Right cardiac atrium (tissue), 5 donors: ENCODE measurements around the gene RAB11FIP5. TPM values are rescaled to one million over a fixed set of nuclear protein-coding genes. Genes with fewer than 3 reads are reported as not detected.
A peak's percentile ranks its signal among the peaks of the same experiment; 100 is the strongest.

Experiments
- ATAC-seq, 2 donors: fragments of 200-7000 bp; cut with Tn5 transposase; one replicate each; pipeline versions ENCODE4 v1.8.0 to v1.9.1; 2020; ENCODE audit warnings: moderate library complexity in 2 of 2, mild to moderate bottlenecking in 1 of 2
- DNase-seq, 3 donors: peaks; one replicate each; pipeline ENCODE4 v3.0.0-alpha.2; 2020
- H3K27ac ChIP-seq: one replicate; pipeline ENCODE4 v1.5.1; 2013; ENCODE audit warnings: mild to moderate bottlenecking, low read length, control low read depth, moderate library complexity
- H3K27me3 ChIP-seq: one replicate; pipeline ENCODE4 v1.6.1; 2013; ENCODE audit not compliant: control insufficient read depth, insufficient read depth
- H3K4me1 ChIP-seq: one replicate; pipeline ENCODE4 v1.6.1; 2013; ENCODE audit warnings: low read length; ENCODE audit not compliant: control insufficient read depth, insufficient read depth
- H3K4me3 ChIP-seq: one replicate; pipeline ENCODE4 v1.5.1; 2013; ENCODE audit warnings: low read length, control low read depth
- H3K9me3 ChIP-seq: one replicate; pipeline ENCODE4 v1.6.1; 2013; ENCODE audit warnings: low read length; ENCODE audit not compliant: control insufficient read depth
- WGBS: extraction: QIAGEN DNeasy Blood & Tissue Kit; methylation state at CpG from one replicate; pipeline ENCODE4 v1.1.7; 2013; 5-methylcytosine and 5-hydroxymethylcytosine counted together
- intact Hi-C, 4 donors: fragments of 100-400 bp; cut with DNase I; formaldehyde crosslinking; loops; one replicate each; pipeline versions ENCODE4 v1.11.0 to v1.14.0; 2022 to 2023
- polyA plus RNA-seq: library from polyadenylated mRNA; stranded (reverse); fragments of 200-250 nt; gene quantifications from one replicate; pipeline ENCODE4 v1.2.3, GENCODE V29; 2013
- total RNA-seq, 4 donors: library from RNA; stranded (reverse); fragmentation: NEBNext Ultra II Directional; extraction: Animal tissue kit (Norgen Biotek cat#: 25700); gene quantifications; one replicate each; pipeline ENCODE4 v1.2.1, GENCODE V29; 2021
- donor health status: healthy with polysubstance abuse.
- donor health status: DM: no; HTN: yes; CAD: no.
- donor health status: DM: no; HTN: no; CAD: no.
- donor health status: DM: no; HTN: yes; CAD: no; lungs with severe emphysema.
- donor health status: DM: yes; HTN: yes; CAD: no.

RAB11FIP5 gene
- total and polyA plus RNA-seq, 5 donors = 17.2 to 27.3 (median 25.2) TPM

DNA sequence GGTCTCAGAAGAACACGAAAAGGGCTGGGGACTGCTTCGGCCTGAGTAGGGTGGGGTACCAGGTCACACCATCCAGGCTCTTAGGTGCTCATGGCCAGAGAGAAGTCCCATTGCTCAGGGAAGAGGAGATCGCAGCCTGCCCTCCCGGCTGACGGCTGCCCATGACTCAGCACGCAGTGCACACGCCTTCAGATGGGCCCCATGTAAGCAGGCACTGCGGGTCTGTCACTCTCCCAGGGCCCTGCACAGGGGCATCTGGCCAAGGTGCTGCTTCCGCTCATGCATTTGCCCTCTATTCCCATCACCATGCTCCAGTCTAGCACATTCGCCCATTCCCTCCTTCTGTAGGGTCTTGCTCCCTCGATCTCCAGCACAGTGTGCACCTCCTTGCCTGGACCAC lies 76.0 kb downstream of the RAB11FIP5 start:
- H3K9me3 ChIP-seq = no peaks in the 10 kb centered on the region
- no peak for ATAC-seq
- intact Hi-C loops = no loop called here
- no peaks in the 10 kb centered on the region for H3K4me1 ChIP-seq
- DNase-seq = no peak
- H3K4me3 ChIP-seq = no peak overlapping the region
- H3K27me3 ChIP-seq = no peaks in the 10 kb centered on the region
- WGBS = 92% methylated on average over 11 of the region's 11 CpGs
- no peak overlapping the region for H3K27ac ChIP-seq

GRCh38 chr2:73035899-73036711 lies 76.6 kb downstream of the RAB11FIP5 start:
- 84% methylated on average over 6 of the region's 6 CpGs for WGBS
- Histone ChIP-seq H3K4me1 (no peaks in the 10 kb centered on the region), H3K9me3 (no peaks in the 10 kb centered on the region), H3K27me3 (no peaks in the 10 kb centered on the region), H3K27ac (no peak overlapping the region), H3K4me3 (no peak overlapping the region)
- intact Hi-C loops = no loop called here
- DNase-seq (no peak), ATAC-seq (no peak)

DNA sequence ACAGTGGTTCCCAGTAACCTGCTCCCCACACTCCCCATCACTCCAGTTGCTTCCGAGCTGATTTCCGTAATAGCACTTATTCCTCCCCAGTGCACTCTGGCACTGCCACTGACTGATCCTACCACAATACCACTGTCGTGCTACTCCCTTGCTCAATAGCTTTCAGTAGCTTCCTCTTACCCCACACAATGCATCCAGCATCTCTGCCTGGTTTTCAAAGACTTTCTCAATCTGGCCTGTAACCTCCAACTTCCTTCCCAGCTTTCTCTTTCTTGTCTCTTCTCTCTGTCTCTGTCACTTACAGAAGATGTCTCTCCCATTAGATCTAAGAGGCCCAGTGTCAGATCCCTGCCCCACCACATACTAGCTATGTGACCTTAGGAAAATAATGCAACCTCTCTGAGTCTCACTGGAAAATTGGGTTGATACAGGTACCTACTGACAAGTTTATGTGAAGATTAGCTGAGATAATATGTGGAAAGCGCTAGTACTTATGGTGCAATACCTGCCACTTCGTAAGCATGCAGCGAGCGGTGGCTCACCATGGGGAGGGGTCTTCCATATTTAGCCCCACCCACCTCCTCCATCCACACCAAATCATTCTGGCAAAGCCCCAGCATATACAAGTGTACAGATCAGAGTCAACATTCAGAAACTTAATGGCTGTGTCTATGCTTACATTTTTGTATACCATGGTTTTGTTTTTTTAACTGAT lies 77.9 kb downstream of the RAB11FIP5 start:
- WGBS = 90% methylated on average over 7 of the region's 7 CpGs
- Histone ChIP-seq H3K27me3 (no peaks in the 10 kb centered on the region), H3K4me3 (no peak overlapping the region), H3K9me3 (no peaks in the 10 kb centered on the region), H3K4me1 (no peaks in the 10 kb centered on the region), H3K27ac (no peak overlapping the region)
- DNase-seq = no peak
- ATAC-seq = peak; percentile 13 to 61
- intact Hi-C loops = no loop called here

- intact Hi-C loops = no loop called here
- WGBS = 88% methylated on average over 5 of the region's 5 CpGs
- Histone ChIP-seq H3K27ac (no peak overlapping the region), H3K4me1 (no peaks in the 10 kb centered on the region), H3K9me3 (no peaks in the 10 kb centered on the region), H3K4me3 (no peak overlapping the region), H3K27me3 (no peaks in the 10 kb centered on the region)
- DNase-seq = no peak
- no peak for ATAC-seq
Observed at GRCh38 chr2:73033766-73034381, 78.9 kb downstream of the RAB11FIP5 start.

DNA sequence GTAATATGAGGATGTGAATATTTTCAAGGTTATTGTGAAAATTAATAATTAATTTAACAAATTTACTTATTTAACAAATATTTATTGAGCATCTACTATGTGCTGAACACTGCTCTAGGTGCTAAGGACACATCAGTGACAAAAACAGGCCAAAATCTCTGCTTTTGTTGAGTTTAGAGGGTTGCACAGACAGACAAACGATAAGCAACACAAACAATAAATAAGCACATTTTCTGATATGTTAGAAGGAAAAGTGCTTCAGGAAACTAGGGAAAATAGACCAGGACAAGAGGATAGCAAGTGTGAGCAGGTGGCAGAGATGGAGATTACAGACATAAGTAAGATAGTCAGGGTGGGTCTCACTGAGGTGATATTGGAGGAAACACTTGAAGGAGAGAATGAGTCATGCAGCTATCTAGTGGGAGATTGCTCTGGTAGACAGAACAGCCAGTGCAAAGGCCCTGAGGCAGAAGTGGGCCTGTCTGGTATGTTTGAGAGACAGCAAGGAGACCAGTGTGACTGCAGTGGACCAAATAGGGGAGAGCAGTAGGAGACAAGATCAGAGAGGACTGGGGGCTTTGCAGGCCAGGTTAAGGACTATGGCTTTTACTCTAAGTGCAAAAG lies 79.5 kb downstream of the RAB11FIP5 start:
- 90% methylated on average over 1 of the region's 1 CpG for WGBS
- Histone ChIP-seq H3K27ac (no peak overlapping the region), H3K4me1 (no peaks in the 10 kb centered on the region), H3K9me3 (no peaks in the 10 kb centered on the region), H3K4me3 (no peak overlapping the region), H3K27me3 (no peaks in the 10 kb centered on the region)
- intact Hi-C loops = no loop called here
- ATAC-seq = no peak
- no peak for DNase-seq

- no peak for DNase-seq
- intact Hi-C loops = no loop called here
- no peaks in the 10 kb centered on the region for H3K4me1 ChIP-seq
- WGBS = 93% methylated on average over 5 of the region's 5 CpGs
- H3K9me3 ChIP-seq = no peaks in the 10 kb centered on the region
- H3K4me3 ChIP-seq = no peak overlapping the region
- no peak overlapping the region for H3K27ac ChIP-seq
- no peaks in the 10 kb centered on the region for H3K27me3 ChIP-seq
- ATAC-seq = no peak
Observed at GRCh38 chr2:73032702-73033097, 80.0 kb downstream of the RAB11FIP5 start.

DNA sequence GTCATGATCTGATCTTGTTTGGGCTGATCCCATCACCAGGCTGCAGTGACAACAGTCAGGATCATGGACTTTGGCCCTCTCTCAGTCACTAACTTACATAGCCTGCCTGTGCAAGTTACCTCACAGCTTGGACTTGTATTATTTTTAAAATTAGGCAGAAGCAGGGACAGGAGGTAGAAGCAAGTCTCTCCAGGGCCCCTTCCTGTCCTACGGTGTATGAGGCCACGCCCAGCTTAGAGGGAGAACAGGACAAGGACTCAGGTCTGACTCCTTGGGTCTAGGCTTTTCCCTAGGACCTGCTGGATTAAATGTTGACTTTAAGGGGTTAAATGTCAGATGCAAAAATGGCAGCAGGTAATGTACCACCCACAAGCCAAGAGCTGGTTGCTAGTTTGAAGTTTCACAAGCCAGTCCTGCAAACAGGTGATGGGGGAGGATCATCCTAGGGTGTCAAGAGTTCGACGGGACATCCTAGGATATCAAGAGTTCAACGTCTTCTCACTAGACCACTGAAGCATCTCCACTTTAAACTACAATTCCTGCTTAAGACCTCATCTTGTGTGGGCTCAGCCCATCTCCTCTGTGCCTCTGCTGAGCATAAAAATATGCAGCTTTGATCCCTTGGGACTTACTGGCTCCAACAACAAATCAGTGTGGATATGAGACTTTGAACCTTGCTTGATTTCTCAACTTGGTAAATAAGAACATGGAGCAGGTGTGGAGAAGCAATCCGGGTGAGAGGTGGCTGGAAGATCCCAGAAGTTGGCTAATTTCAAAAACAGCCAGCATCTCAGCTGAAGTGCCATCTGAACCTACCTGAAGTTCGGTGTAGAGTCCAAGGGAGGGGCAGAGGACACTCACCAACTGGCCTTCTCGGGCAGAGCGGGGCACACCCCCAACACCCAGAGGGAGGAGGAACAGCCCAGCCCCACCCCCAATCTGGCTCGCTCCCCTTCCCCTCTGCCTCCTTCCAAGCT lies 80.7 kb downstream of the RAB11FIP5 start:
- H3K4me3 ChIP-seq = no peak overlapping the region
- ATAC-seq (no peak), DNase-seq (no peak)
- intact Hi-C loops = no loop called here
- 83% methylated on average over 10 of the region's 10 CpGs for WGBS
- no peak overlapping the region for H3K27ac ChIP-seq
- H3K9me3 ChIP-seq = no peaks in the 10 kb centered on the region
- H3K4me1 ChIP-seq = no peaks in the 10 kb centered on the region
- H3K27me3 ChIP-seq = no peaks in the 10 kb centered on the region

GRCh38 chr2:73031095-73031678 lies 81.6 kb downstream of the RAB11FIP5 start:
- WGBS = 92% methylated on average over 3 of the region's 3 CpGs
- ATAC-seq (no peak), DNase-seq (no peak)
- no peaks in the 10 kb centered on the region for H3K4me1 ChIP-seq
- no peaks in the 10 kb centered on the region for H3K27me3 ChIP-seq
- no peaks in the 10 kb centered on the region for H3K9me3 ChIP-seq
- intact Hi-C loops = no loop called here
- no peak overlapping the region for H3K4me3 ChIP-seq
- H3K27ac ChIP-seq = no peak overlapping the region

- H3K9me3 ChIP-seq = no peaks in the 10 kb centered on the region
- WGBS = 57% methylated on average over 10 of the region's 10 CpGs
- no peak overlapping the region for H3K27ac ChIP-seq
- H3K4me1 ChIP-seq = no peaks in the 10 kb centered on the region
- no peaks in the 10 kb centered on the region for H3K27me3 ChIP-seq
- ATAC-seq = no peak
- DNase-seq = peak in 2 of 3 donors; percentile 37 to 40
- no peak overlapping the region for H3K4me3 ChIP-seq
- intact Hi-C loops = no loop called here
Observed at GRCh38 chr2:73028841-73029240, 83.9 kb downstream of the RAB11FIP5 start.

DNA sequence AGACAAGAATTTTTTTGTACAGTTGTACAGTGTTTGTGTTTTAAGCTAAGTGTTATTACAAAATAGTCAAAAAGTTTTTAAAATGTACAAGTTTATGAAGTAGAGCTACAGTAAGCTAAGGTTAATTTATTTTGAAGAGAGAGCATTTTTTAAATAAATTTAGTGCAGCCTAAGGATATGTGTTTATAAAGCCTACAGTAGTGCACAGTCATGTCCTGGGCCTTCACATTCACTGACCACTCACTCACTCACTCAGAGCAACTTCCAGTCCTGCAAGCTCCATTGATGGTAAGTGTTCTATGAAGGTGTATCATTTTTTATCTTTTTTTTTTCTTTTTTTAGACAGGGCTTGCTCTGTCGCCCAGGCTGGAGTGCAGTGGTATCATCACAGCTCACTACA lies 85.4 kb downstream of the RAB11FIP5 start:
- intact Hi-C loops = no loop called here
- ATAC-seq = no peak
- 89% methylated on average over 1 of the region's 1 CpG for WGBS
- Histone ChIP-seq H3K4me3 (no peak overlapping the region), H3K4me1 (no peaks in the 10 kb centered on the region), H3K9me3 (no peaks in the 10 kb centered on the region), H3K27ac (no peak overlapping the region), H3K27me3 (no peaks in the 10 kb centered on the region)
- DNase-seq = no peak
